Common myeloid progenitor, CD34-positive (primary cell): ENCODE measurements around the gene THAP7.
A peak's percentile ranks its signal among the peaks of the same experiment; 100 is the strongest.

ENCODE experiments used
- CTCF ChIA-PET: fragments of 350-600 bp; sonication (Branson Sonifier 250); formaldehyde crosslinking; loops from one replicate; lab custom pipeline; 2021; ENCODE audit warnings: antibody characterized with exemption; lab: Charles Lee
- POLR2A ChIA-PET: fragments of 350-600 bp; sonication (Branson Sonifier 250); formaldehyde crosslinking; loops from one replicate; lab custom pipeline; 2021; ENCODE audit warnings: antibody characterized with exemption; lab: Charles Lee
- DNase-seq, 3 donors: peaks; one replicate each; pipeline versions ENCODE4 v3.0.0 to v3.0.0-alpha.2; 2013
- H3K27ac ChIP-seq, 2 experiments: 1 replicate in 1 of 2; 2 replicates in 1 of 2; pipeline ENCODE4 v1.7.0; 2013; ENCODE audit warnings: inconsistent platforms in 2 of 2, low read length in 2 of 2, mild to moderate bottlenecking in 2 of 2, low read depth in 1 of 2, moderate library complexity in 1 of 2; ENCODE audit not compliant: severe bottlenecking in 2 of 2, insufficient read depth in 1 of 2, poor library complexity in 1 of 2
- H3K27me3 ChIP-seq, 5 experiments: replicated peaks in 2 of 5; 1 replicate in 3 of 5; 2 replicates in 2 of 5; pipeline versions ENCODE4 v1.6.1 to v1.7.0; 2013; ENCODE audit warnings: low read length in 4 of 5, mild to moderate bottlenecking in 2 of 5, moderate library complexity in 2 of 5, inconsistent platforms in 1 of 5; ENCODE audit not compliant: insufficient read depth in 5 of 5, control insufficient read depth in 4 of 5
- H3K36me3 ChIP-seq, 4 experiments: 1 replicate in 2 of 4; 2 replicates in 2 of 4; pipeline versions ENCODE4 v1.6.1 to v1.7.0; 2013; ENCODE audit warnings: low read length in 3 of 4, control low read depth in 1 of 4, mild to moderate bottlenecking in 1 of 4; ENCODE audit not compliant: control insufficient read depth in 4 of 4, insufficient read depth in 4 of 4
- H3K4me1 ChIP-seq, 4 experiments: 1 replicate in 3 of 4; 2 replicates in 1 of 4; pipeline versions ENCODE4 v1.6.1 to v1.7.1; 2013; ENCODE audit warnings: low read length in 3 of 4, mild to moderate bottlenecking in 3 of 4, control low read depth in 1 of 4, inconsistent platforms in 1 of 4, moderate library complexity in 1 of 4; ENCODE audit not compliant: control insufficient read depth in 4 of 4, insufficient read depth in 4 of 4; ENCODE audit errors: control extremely low read depth in 1 of 4
- H3K4me3 ChIP-seq, 7 experiments: 1 replicate in 4 of 7; 2 replicates in 3 of 7; pipeline versions ENCODE4 v1.5.1 to v1.7.0; 2013; ENCODE audit warnings: mild to moderate bottlenecking in 7 of 7, low read length in 6 of 7, moderate library complexity in 6 of 7, inconsistent platforms in 2 of 7, low read depth in 2 of 7, control low read depth in 1 of 7; ENCODE audit not compliant: insufficient read depth in 4 of 7, control insufficient read depth in 1 of 7; ENCODE audit errors: extremely low read depth in 1 of 7
- H3K9me3 ChIP-seq, 5 experiments: 1 replicate in 4 of 5; 2 replicates in 1 of 5; pipeline versions ENCODE4 v1.6.1 to v1.7.1; 2013; ENCODE audit warnings: low read length in 4 of 5, mild to moderate bottlenecking in 2 of 5, inconsistent platforms in 1 of 5, low read depth in 1 of 5, moderate library complexity in 1 of 5; ENCODE audit not compliant: control insufficient read depth in 4 of 5, insufficient read depth in 2 of 5; ENCODE audit errors: control extremely low read depth in 1 of 5
- WGBS: methylation state at CpG from one replicate; pipeline ENCODE4 v1.1.5; 2013; ENCODE audit not compliant: insufficient coverage; 5-methylcytosine and 5-hydroxymethylcytosine counted together

The THAP7 gene

GRCh38 chr22:20955548-20955947 is 46.4 kb downstream of the THAP7 start:
- Histone ChIP-seq H3K9me3 (no peaks in the 10 kb centered on the region), H3K4me3 (no peak overlapping the region), H3K27me3 (no peaks in the 10 kb centered on the region), H3K27ac (no peak overlapping the region), H3K36me3 (peaks cover 3 to 35% (median 29%) of the 10 kb centered on the region in 4 experiments), H3K4me1 (peaks cover 0 to 21% (median 15%) of the 10 kb centered on the region in 4 experiments)
- peak in 1 of 3 donors; percentile 15 for DNase-seq
- CTCF ChIA-PET: interaction anchor here (0.6 to 3.8 kb wide), 2 partner anchors 69 to 126 kb away, joined by 3 to 11 read pairs; no protein-coding TSS in a partner anchor
- WGBS: 100% methylated on average over 3 of the region's 7 CpGs
- POLR2A ChIA-PET: interaction anchor here (0.6 kb wide), 1 partner anchor 50 kb away, joined by 6 read pairs; no protein-coding TSS in a partner anchor

GRCh38 chr22:20953668-20954500 is 48.0 kb downstream of the THAP7 start:
- peak overlapping the region in 1 of 2 experiments; percentile 51 for H3K27ac ChIP-seq
- peaks cover 7 to 48% (median 40%) of the 10 kb centered on the region in 4 experiments for H3K36me3 ChIP-seq
- WGBS: 97% methylated on average over 7 of the region's 8 CpGs
- ChIA-PET POLR2A (no interaction called here), CTCF (interaction anchor here (0.8 to 2.1 kb wide), 4 partner anchors 14 to 49 kb away, joined by 3 to 9 read pairs (median 4); partner anchors contain the start of genes AIFM3 and LZTR1)
- no peak overlapping the region for H3K4me3 ChIP-seq
- DNase-seq: no peak
- H3K27me3 ChIP-seq: no peaks in the 10 kb centered on the region
- no peaks in the 10 kb centered on the region for H3K9me3 ChIP-seq
- peaks cover 0 to 21% (median 15%) of the 10 kb centered on the region in 4 experiments for H3K4me1 ChIP-seq

GRCh38 chr22:20953342-20953608 is 48.6 kb downstream of the THAP7 start:
- Histone ChIP-seq H3K36me3 (peaks cover 7 to 49% (median 40%) of the 10 kb centered on the region in 4 experiments), H3K27ac (peak overlapping the region in 1 of 2 experiments; percentile 51), H3K4me1 (peaks cover 0 to 21% (median 10%) of the 10 kb centered on the region in 4 experiments), H3K9me3 (no peaks in the 10 kb centered on the region), H3K27me3 (no peaks in the 10 kb centered on the region), H3K4me3 (no peak overlapping the region)
- ChIA-PET CTCF (interaction anchor here (0.7 to 2.1 kb wide), 6 partner anchors 9 to 50 kb away, joined by 3 to 9 read pairs (median 4); partner anchors contain the start of genes AIFM3 and LZTR1), POLR2A (no interaction called here)
- WGBS: no CpG with 5 or more reads among the region's 3 CpGs
- no peak for DNase-seq

- POLR2A ChIA-PET: no interaction called here
- H3K27ac ChIP-seq: peak overlapping the region in 1 of 2 experiments; percentile 17
- WGBS: 96% methylated on average over 13 of the region's 13 CpGs
These were observed 49.2 kb downstream of the THAP7 start for GRCh38 chr22:20952544-20953341.

GRCh38 chr22:20951932-20952380 is 50.0 kb downstream of the THAP7 start:
- ChIA-PET CTCF (interaction anchor here (1.3 to 2.1 kb wide), 2 partner anchors 16 to 20 kb away, joined by 6 to 9 read pairs; partner anchors contain the start of gene AIFM3), POLR2A (no interaction called here)
- peaks cover 7 to 51% (median 40%) of the 10 kb centered on the region in 4 experiments for H3K36me3 ChIP-seq
- H3K4me1 ChIP-seq: peaks cover 0 to 10% (median 3%) of the 10 kb centered on the region in 4 experiments
- peak overlapping the region in 1 of 2 experiments; percentile 35 for H3K27ac ChIP-seq
- no peak for DNase-seq
- H3K9me3 ChIP-seq: no peaks in the 10 kb centered on the region
- WGBS: 98% methylated on average over 6 of the region's 8 CpGs
- H3K27me3 ChIP-seq: no peaks in the 10 kb centered on the region
- no peak overlapping the region for H3K4me3 ChIP-seq

More at GRCh38 chr22:20952544-20953341, 49.2 kb downstream of the THAP7 start:
- H3K27me3 ChIP-seq: no peaks in the 10 kb centered on the region
- CTCF ChIA-PET: interaction anchor here (0.7 to 2.1 kb wide), 6 partner anchors 8 to 50 kb away, joined by 3 to 9 read pairs (median 4); partner anchors contain the start of genes AIFM3 and LZTR1
- no peaks in the 10 kb centered on the region for H3K9me3 ChIP-seq
- H3K36me3 ChIP-seq: peaks cover 7 to 49% (median 40%) of the 10 kb centered on the region in 4 experiments
- peaks cover 0 to 16% (median 6%) of the 10 kb centered on the region in 4 experiments for H3K4me1 ChIP-seq
- DNase-seq: no peak
- no peak overlapping the region for H3K4me3 ChIP-seq

- CTCF ChIA-PET: interaction anchor here (0.6 to 2.1 kb wide), 3 partner anchors 17 to 43 kb away, joined by 3 to 9 read pairs (median 6); partner anchors contain the start of gene AIFM3
- H3K27ac ChIP-seq: peak overlapping the region in 1 of 2 experiments; percentile 35
- DNase-seq: no peak
- H3K4me1 ChIP-seq: peaks cover 0 to 3% (median under 1%) of the 10 kb centered on the region in 4 experiments
- H3K27me3 ChIP-seq: no peaks in the 10 kb centered on the region
- no peaks in the 10 kb centered on the region for H3K9me3 ChIP-seq
- H3K36me3 ChIP-seq: peaks cover 10 to 56% (median 40%) of the 10 kb centered on the region in 4 experiments
- no peak overlapping the region for H3K4me3 ChIP-seq
- POLR2A ChIA-PET: no interaction called here
- WGBS: 89% methylated on average over 7 of the region's 10 CpGs
These were observed 50.6 kb downstream of the THAP7 start for GRCh38 chr22:20951151-20951931.
